IMR-90 (cell line): ENCODE measurements around the gene ZNF548. TPM values are rescaled to one million over a fixed set of nuclear protein-coding genes. Genes with fewer than 3 reads are reported as not detected.

Source experiments
- ATAC-seq: fragments of 200-7000 bp; cut with Tn5 transposase; 2 replicates; pipeline ENCODE4 v1.9.1; 2020; ENCODE audit warnings: low read depth, mild to moderate bottlenecking, moderate library complexity
- BruUV-seq: library from RNA; stranded (reverse); fragments of 400-500 nt; replicated peaks from 2 replicates; lab custom pipeline; 2021; lab: Mats Ljungman, UMichigan
- CTCF ChIA-PET: fragments of 300-600 bp; formaldehyde crosslinking; extraction: SDS; loops from one replicate; lab custom pipeline; 2021; ENCODE audit warnings: antibody characterized with exemption; lab: Yijun Ruan, JAX
- POLR2A ChIA-PET: fragments of 300-600 bp; sonication (Branson Sonifier 250); formaldehyde crosslinking; loops from one replicate; lab custom pipeline; 2022; ENCODE audit warnings: antibody characterized with exemption; ENCODE audit not compliant: unreplicated experiment; lab: Charles Lee
- DNase-seq: peaks from one replicate; pipeline ENCODE4 v3.0.0; 2013
- H2AFZ ChIP-seq: replicated peaks from 2 replicates; pipeline ENCODE3; 2013; ENCODE audit warnings: low read length, mild to moderate bottlenecking; ENCODE audit not compliant: poor library complexity
- H2AK5ac ChIP-seq: 2 replicates; pipeline ENCODE4 v1.6.1; 2013; ENCODE audit warnings: low read depth, low read length, inconsistent platforms
- H2AK9ac ChIP-seq: replicated peaks from 2 replicates; pipeline ENCODE3; 2013; ENCODE audit warnings: mild to moderate bottlenecking, low read depth, low read length, moderate library complexity; ENCODE audit not compliant: poor library complexity
- H2BK120ac ChIP-seq: 2 replicates; pipeline ENCODE4 v1.6.1; 2013; ENCODE audit warnings: low read depth, low read length, inconsistent platforms
- H2BK15ac ChIP-seq: 3 replicates; pipeline ENCODE4 v1.6.1; 2013; ENCODE audit warnings: low read depth, low read length, inconsistent platforms
- H2BK20ac ChIP-seq: 2 replicates; pipeline ENCODE4 v1.6.1; 2013; ENCODE audit warnings: low read depth, mild to moderate bottlenecking, inconsistent platforms, low read length, moderate library complexity
- H2BK5ac ChIP-seq: 2 replicates; pipeline ENCODE4 v1.6.1; 2013; ENCODE audit warnings: mild to moderate bottlenecking, low read depth, low read length, inconsistent platforms; ENCODE audit not compliant: poor library complexity, severe bottlenecking
- H3K14ac ChIP-seq: replicated peaks from 2 replicates; pipeline ENCODE4 v1.6.1; 2013; ENCODE audit warnings: low read depth, low read length, inconsistent platforms
- H3K18ac ChIP-seq: 2 replicates; pipeline ENCODE4 v1.6.1; 2013; ENCODE audit warnings: low read depth, low read length, control low read depth
- H3K23ac ChIP-seq: 2 replicates; pipeline ENCODE4 v1.6.1; 2013; ENCODE audit warnings: low read depth, low read length, inconsistent platforms
- H3K27ac ChIP-seq: 2 replicates; pipeline ENCODE4 v1.5.1; 2013; ENCODE audit warnings: mild to moderate bottlenecking, control low read depth, low read length; ENCODE audit not compliant: insufficient read depth
- H3K27me3 ChIP-seq: 2 replicates; pipeline ENCODE4 v1.6.1; 2013; ENCODE audit warnings: low read length; ENCODE audit not compliant: control insufficient read depth, insufficient read depth
- H3K36me3 ChIP-seq: 2 replicates; pipeline ENCODE4 v1.6.1; 2013; ENCODE audit warnings: low read length, mixed read lengths; ENCODE audit not compliant: control insufficient read depth, insufficient read depth
- H3K4ac ChIP-seq: 2 replicates; pipeline ENCODE4 v1.6.1; 2013; ENCODE audit warnings: low read depth, low read length, inconsistent platforms
- H3K4me1 ChIP-seq: 2 replicates; pipeline ENCODE4 v1.6.1; 2013; ENCODE audit warnings: low read length, mixed read lengths; ENCODE audit not compliant: control insufficient read depth, insufficient read depth
- H3K4me2 ChIP-seq: 2 replicates; pipeline ENCODE4 v1.6.1; 2013; ENCODE audit warnings: low read depth, mild to moderate bottlenecking, control low read depth, low read length, moderate library complexity
- H3K4me3 ChIP-seq: 2 replicates; pipeline ENCODE4 v1.5.1; 2013; ENCODE audit warnings: low read depth, mild to moderate bottlenecking, control low read depth, low read length, moderate library complexity; ENCODE audit not compliant: insufficient read depth
- H3K56ac ChIP-seq: 2 replicates; pipeline ENCODE4 v1.6.1; 2013; ENCODE audit warnings: low read length, inconsistent platforms; ENCODE audit not compliant: insufficient read depth; ENCODE audit errors: extremely low read depth
- H3K79me1 ChIP-seq, 2 experiments: 2 replicates each; pipeline ENCODE4 v1.6.1; 2013; ENCODE audit warnings: low read length in 2 of 2, inconsistent platforms in 1 of 2, low read depth in 1 of 2
- H3K9ac ChIP-seq: 2 replicates; pipeline ENCODE4 v1.6.1; 2013; ENCODE audit warnings: low read depth, low read length, control low read depth
- H3K9me1 ChIP-seq: 2 replicates; pipeline ENCODE4 v1.6.1; 2013; ENCODE audit warnings: low read length, inconsistent platforms; ENCODE audit not compliant: insufficient read depth
- H3K9me3 ChIP-seq: 2 replicates; pipeline ENCODE4 v1.6.1; 2013; ENCODE audit warnings: low read length; ENCODE audit not compliant: control insufficient read depth, insufficient read depth
- H4K20me1 ChIP-seq: 2 replicates; pipeline ENCODE4 v1.6.1; 2013; ENCODE audit warnings: low read length, inconsistent platforms; ENCODE audit not compliant: insufficient read depth
- H4K5ac ChIP-seq: 2 replicates; pipeline ENCODE4 v1.6.1; 2013; ENCODE audit warnings: mild to moderate bottlenecking, low read depth, low read length, control low read depth
- H4K8ac ChIP-seq, 2 experiments: 2 replicates each; pipeline ENCODE4 v1.6.1; 2013; ENCODE audit warnings: low read depth in 2 of 2, low read length in 2 of 2, control low read depth in 1 of 2, inconsistent platforms in 1 of 2
- H4K91ac ChIP-seq: 2 replicates; pipeline ENCODE4 v1.6.1; 2013; ENCODE audit warnings: low read depth, low read length, inconsistent platforms; ENCODE audit not compliant: insufficient read depth
- BHLHE40 ChIP-seq: fragments of 150-350 bp; IDR thresholded peaks from 2 replicates; pipeline ENCODE4 v1.6.1; 2016; ENCODE audit warnings: mild to moderate bottlenecking, low read depth, low read length
- CHD1 ChIP-seq: IDR thresholded peaks from 2 replicates; pipeline ENCODE4 v1.6.1; 2012; ENCODE audit warnings: low read depth, low read length, improper control_type of control experiment
- CTCF ChIP-seq: conservative IDR thresholded peaks from 2 replicates; pipeline ENCODE4 v1.5.1; 2012; ENCODE audit warnings: mild to moderate bottlenecking, low read depth, low read length, improper control_type of control experiment
- ELK1 ChIP-seq: fragments of 150-350 bp; IDR thresholded peaks from 2 replicates; pipeline ENCODE4 v1.6.1; 2016; ENCODE audit warnings: low read depth, mild to moderate bottlenecking, low read length, moderate library complexity, borderline replicate concordance
- MAFK ChIP-seq: IDR thresholded peaks from 2 replicates; pipeline ENCODE4 v1.6.1; 2012; ENCODE audit warnings: low read depth, low read length, improper control_type of control experiment
- MAZ ChIP-seq: IDR thresholded peaks from 2 replicates; pipeline ENCODE4 v1.6.1; 2012; ENCODE audit warnings: low read depth, mild to moderate bottlenecking, low read length, improper control_type of control experiment, moderate library complexity, borderline replicate concordance
- MXI1 ChIP-seq: IDR thresholded peaks from 2 replicates; pipeline ENCODE4 v1.6.1; 2012; ENCODE audit warnings: low read depth, mild to moderate bottlenecking, low read length, moderate library complexity, borderline replicate concordance
- NFE2L2 ChIP-seq: fragments of 150-350 bp; IDR thresholded peaks from 2 replicates; pipeline ENCODE4 v1.6.1; 2016; ENCODE audit warnings: low read depth, mild to moderate bottlenecking, low read length
- RAD21 ChIP-seq: IDR thresholded peaks from 2 replicates; pipeline ENCODE4 v1.6.1; 2012; ENCODE audit warnings: low read length, improper control_type of control experiment
- RCOR1 ChIP-seq: IDR thresholded peaks from 2 replicates; pipeline ENCODE4 v1.6.1; 2012; ENCODE audit warnings: mild to moderate bottlenecking, low read length, improper control_type of control experiment; ENCODE audit not compliant: insufficient replicate concordance
- RFX5 ChIP-seq: IDR thresholded peaks from 2 replicates; pipeline ENCODE4 v1.8.0; 2012; ENCODE audit warnings: low read depth, mild to moderate bottlenecking, low read length, moderate library complexity
- SMC3 ChIP-seq: fragments of 150-350 bp; IDR thresholded peaks from 2 replicates; pipeline ENCODE4 v1.6.1; 2016; ENCODE audit warnings: low read depth, mild to moderate bottlenecking, antibody characterized with exemption, low read length, moderate library complexity
- USF2 ChIP-seq: fragments of 150-350 bp; IDR thresholded peaks from 2 replicates; pipeline ENCODE4 v1.6.1; 2017; ENCODE audit warnings: mild to moderate bottlenecking, antibody characterized with exemption, low read length, low read depth
- WGBS, 2 experiments: methylation state at CpG; one replicate each; pipeline versions ENCODE4 v1.1.5 to v1.1.7; 2013; ENCODE audit warnings: missing lambda C conversion rate in 2 of 2; ENCODE audit not compliant: insufficient read length in 1 of 2; ENCODE audit errors: extremely low coverage in 2 of 2; 5-methylcytosine and 5-hydroxymethylcytosine counted together
- dilution Hi-C: fragments of 300-500 bp; cut with HindIII; formaldehyde crosslinking; loops from one replicate; pipeline ENCODE4 v1.14.3; 2018; ENCODE audit warnings: low sequenced_read_pairs; ENCODE audit not compliant: unreplicated experiment
- in situ Hi-C: fragments of 300-500 bp; cut with MboI; formaldehyde crosslinking; loops from 3 replicates; pipeline ENCODE4 v1.14.3; 2019; ENCODE audit warnings: low sequenced_read_pairs, inconsistent platforms, mixed read lengths
- intact Hi-C: fragments of 100-400 bp; cut with micrococcal nuclease; formaldehyde crosslinking; loops from 2 replicates; pipeline ENCODE4 v1.10.0; 2022
- polyA plus RNA-seq, 3 experiments: library from polyadenylated mRNA; depleted of rRNA; stranded (reverse); fragments of >200 nt; gene quantifications; 2 replicates each; pipeline ENCODE4 v1.2.3, GENCODE V29; 2012; ENCODE audit warnings: low replicate concordance in 1 of 3
- total RNA-seq: library from RNA; depleted of rRNA; stranded (reverse); fragments of >200 nt; gene quantifications from 2 replicates; pipeline ENCODE4 v1.2.3, GENCODE V29; 2012

The ZNF548 gene
- total and polyA plus RNA-seq, 2 of the 4 experiments (the other 2 are of a cell fraction) = 7.5 to 24.2 TPM

DNA sequence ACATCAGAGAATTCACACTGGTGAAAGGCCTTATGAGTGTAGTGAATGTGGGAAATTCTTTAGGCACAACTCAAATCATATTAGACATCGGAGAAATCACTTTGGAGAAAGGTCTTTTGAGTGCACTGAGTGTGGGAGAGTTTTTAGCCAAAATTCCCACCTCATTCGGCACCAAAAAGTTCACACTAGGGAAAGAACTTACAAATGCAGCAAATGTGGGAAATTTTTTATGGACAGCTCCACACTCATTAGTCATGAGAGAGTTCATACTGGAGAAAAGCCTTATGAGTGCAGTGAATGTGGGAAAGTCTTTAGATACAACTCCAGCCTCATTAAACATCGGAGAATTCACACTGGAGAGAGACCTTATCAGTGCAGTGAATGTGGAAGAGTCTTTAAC, 31.4 kb downstream of the ZNF548 start:
- Histone ChIP-seq H3K9ac (no peak overlapping the region), H2BK120ac (no peak overlapping the region), H3K23ac (no peak overlapping the region), H2BK5ac (no peak overlapping the region), H3K79me1 (peaks cover 10 to 22% of the 10 kb centered on the region in 2 experiments), H4K8ac (no peak overlapping the region), H2AK9ac (no peak overlapping the region), H3K56ac (no peak overlapping the region), H4K5ac (no peak overlapping the region), H4K20me1 (no peaks in the 10 kb centered on the region), H2AFZ (no peak overlapping the region), H4K91ac (no peak overlapping the region), H3K18ac (no peak overlapping the region), H3K14ac (no peak overlapping the region), H3K9me1 (no peaks in the 10 kb centered on the region), H3K9me3 (peaks cover 18% of the 10 kb centered on the region), H2BK20ac (no peak overlapping the region), H3K27ac (no peak overlapping the region), H3K4me2 (no peak overlapping the region), H3K4me3 (no peak overlapping the region), H3K27me3 (no peaks in the 10 kb centered on the region), H3K4ac (no peak overlapping the region), H2AK5ac (no peak overlapping the region), H3K4me1 (no peaks in the 10 kb centered on the region), H2BK15ac (no peak overlapping the region), H3K36me3 (peaks cover 32% of the 10 kb centered on the region)
- ATAC-seq = no peak
- no peak for TF ChIP-seq ELK1
- no peak for TF ChIP-seq RCOR1
- TF ChIP-seq RFX5 = no peak
- no peak for TF ChIP-seq USF2
- TF ChIP-seq MAFK = no peak
- no peak for TF ChIP-seq CHD1
- TF ChIP-seq SMC3 = no peak
- no peak for TF ChIP-seq RAD21
- TF ChIP-seq NFE2L2 = no peak
- no peak for TF ChIP-seq MXI1
- no peak for TF ChIP-seq MAZ
- no peak for TF ChIP-seq BHLHE40
- no peak for TF ChIP-seq CTCF
- POLR2A ChIA-PET = no interaction called here
- in situ Hi-C loops = no loop called here
- no CpG with 5 or more reads among the region's 3 CpGs for WGBS, 2 experiments
- CTCF ChIA-PET = no interaction called here
- DNase-seq = no peak
- intact Hi-C loops = no loop called here
- dilution Hi-C loops = no loop called here
- BruUV-seq = TSS peak; percentile 40
